ENCODE data around the gene GIGYF2.

Gene GIGYF2

GRCh38 chr2:232869138-232870017 is 172.2 kb downstream of the GIGYF2 start:
- no peak for TF ChIP-seq CTCF (conservative IDR thresholded peaks at IDR 0.05; ENCODE audit: low read depth, low read length)
- no peak for DNase-seq (ENCODE audit: low read depth)
- no peak overlapping the region for H3K4me3 ChIP-seq (ENCODE audit: low read length)

GRCh38 chr2:232870018-232870765 is 173.1 kb downstream of the GIGYF2 start, which contains the start of gene SNORC:
Gene SNORC (plus strand): TSS chr2:232870264. CDS start chr2:232870342, 78 bp downstream.
- TF ChIP-seq CTCF (conservative IDR thresholded peaks at IDR 0.05; ENCODE audit: low read depth, low read length): no peak
- DNase-seq (ENCODE audit: low read depth): no peak
- H3K4me3 ChIP-seq (ENCODE audit: low read length): no peak within 1 kb of the TSS

- no peak overlapping the region for H3K4me3 ChIP-seq (ENCODE audit: low read length)
- DNase-seq (ENCODE audit: low read depth): no peak
- TF ChIP-seq CTCF (conservative IDR thresholded peaks at IDR 0.05; ENCODE audit: low read depth, low read length): no peak
Measured at GRCh38 chr2:232870766-232871371, 173.7 kb downstream of the GIGYF2 start.

GRCh38 chr2:232871418-232871834 is 174.3 kb downstream of the GIGYF2 start:
- DNase-seq (ENCODE audit: low read depth): no peak
- no peak for TF ChIP-seq CTCF (conservative IDR thresholded peaks at IDR 0.05; ENCODE audit: low read depth, low read length)
- no peak overlapping the region for H3K4me3 ChIP-seq (ENCODE audit: low read length)

- no peak for TF ChIP-seq CTCF (conservative IDR thresholded peaks at IDR 0.05; ENCODE audit: low read depth, low read length)
- no peak for DNase-seq (ENCODE audit: low read depth)
- H3K4me3 ChIP-seq (ENCODE audit: low read length): no peak overlapping the region
Measured at GRCh38 chr2:232871835-232872736, 175.0 kb downstream of the GIGYF2 start.

- DNase-seq (ENCODE audit: low read depth): no peak
- TF ChIP-seq CTCF (conservative IDR thresholded peaks at IDR 0.05; ENCODE audit: low read depth, low read length): no peak
- no peak overlapping the region for H3K4me3 ChIP-seq (ENCODE audit: low read length)
Measured at GRCh38 chr2:232872826-232873225, 175.7 kb downstream of the GIGYF2 start.
